HG02870 (cell line): ENCODE data around the gene TLCD4.

Experiments used
- ATAC-seq: cut with Tn5 transposase; IDR thresholded peaks from one replicate; pipeline ENCODE4 v1.9.1; 2021; ENCODE audit warnings: mild to moderate bottlenecking, moderate library complexity; ENCODE audit not compliant: unreplicated experiment

The TLCD4 gene

GRCh38 chr1:95094923-95095322, 22.2 kb upstream of the TLCD4 start:
- no peak for ATAC-seq

DNA sequence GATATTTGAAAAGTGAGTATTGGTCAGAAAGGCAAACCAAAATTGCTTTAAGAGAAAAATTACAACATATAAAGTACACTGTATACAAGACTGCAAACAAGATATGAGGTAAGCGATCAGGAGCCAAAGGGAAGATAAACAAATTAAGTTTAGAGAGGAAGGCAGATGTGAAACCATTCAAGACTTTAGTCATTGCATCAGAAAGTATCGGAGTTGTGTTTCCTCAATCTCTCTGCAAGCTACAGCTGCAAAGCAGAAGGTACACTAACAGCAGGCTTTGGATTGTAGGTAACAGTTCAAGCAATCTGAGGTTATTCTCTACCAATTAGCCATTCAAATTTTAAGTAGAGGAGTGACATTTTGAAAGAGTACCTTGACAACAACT, 21.3 kb upstream of the TLCD4 start:
- peak; percentile 97 for ATAC-seq

DNA sequence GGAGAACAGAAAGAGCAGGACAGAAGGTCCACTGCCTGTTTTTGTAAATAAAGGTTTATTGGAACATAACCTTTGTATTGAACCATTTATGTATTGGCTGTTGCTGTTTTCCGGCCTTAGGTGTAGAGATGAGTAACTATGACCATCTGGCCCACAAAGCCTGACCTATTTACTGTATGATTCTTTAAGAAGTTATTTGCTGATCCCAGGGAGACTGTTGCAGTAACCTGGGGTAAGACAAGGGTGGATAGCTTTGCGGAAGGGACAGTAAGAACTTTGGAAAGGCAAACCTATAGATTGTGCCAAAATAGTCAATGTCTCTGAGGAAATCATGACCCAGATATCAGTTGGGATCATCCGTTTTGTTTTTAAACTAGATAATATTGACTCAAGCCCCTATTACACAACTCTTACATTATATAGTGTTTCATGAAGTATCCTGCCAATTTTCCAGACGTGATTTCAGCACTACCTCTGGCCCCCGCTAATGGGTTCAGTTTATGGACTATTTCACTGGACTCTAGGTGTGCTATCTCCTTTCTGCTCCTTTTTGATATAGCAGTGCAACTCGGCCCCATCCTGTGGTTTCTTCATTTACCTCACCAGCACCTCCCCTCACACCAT, 20.8 kb upstream of the TLCD4 start:
- peak; percentile 35 for ATAC-seq

GRCh38 chr1:95097426-95097825, 19.7 kb upstream of the TLCD4 start:
- ATAC-seq: no peak

DNA sequence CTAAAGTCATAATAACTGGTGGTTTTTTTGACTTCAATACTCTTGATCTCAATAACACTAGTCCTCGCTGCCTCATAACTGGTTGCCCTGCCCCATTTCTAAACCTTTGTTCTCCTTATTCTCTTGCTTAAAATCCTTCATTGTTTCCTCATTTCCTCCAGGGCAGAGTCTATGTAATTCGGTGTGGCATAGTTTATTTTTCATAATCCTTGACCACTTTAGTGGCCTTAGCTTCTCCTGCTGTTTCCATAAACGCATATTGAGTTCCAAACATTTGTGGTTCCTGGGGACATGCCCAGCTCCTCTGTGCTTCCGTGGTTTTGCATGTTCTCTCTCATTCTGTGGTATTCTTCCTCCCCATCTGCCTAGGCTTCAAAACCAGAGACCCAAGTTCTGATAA, 19.0 kb upstream of the TLCD4 start:
- no peak for ATAC-seq

GRCh38 chr1:95108792-95109191, 8.4 kb upstream of the TLCD4 start:
- no peak for ATAC-seq

DNA sequence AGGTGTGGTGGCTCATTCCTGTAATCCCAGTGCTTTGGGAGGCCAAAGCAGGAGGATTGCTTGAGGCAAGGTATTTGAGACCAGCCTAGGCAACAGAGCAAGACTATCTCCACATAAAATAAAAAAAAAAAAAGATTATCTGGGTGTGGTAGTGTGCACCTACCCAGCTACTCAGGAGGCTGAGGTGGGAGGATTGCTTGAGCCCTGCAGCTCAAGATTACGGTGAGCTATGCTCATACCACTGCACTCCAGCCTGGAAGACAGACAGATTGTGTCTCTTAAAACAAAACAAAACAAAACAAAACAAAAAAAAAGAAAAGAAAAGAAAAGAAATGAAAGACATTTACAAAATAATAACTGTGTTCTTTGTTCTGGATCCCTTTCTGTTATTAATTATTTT, 6.1 kb upstream of the TLCD4 start:
- no peak for ATAC-seq

DNA sequence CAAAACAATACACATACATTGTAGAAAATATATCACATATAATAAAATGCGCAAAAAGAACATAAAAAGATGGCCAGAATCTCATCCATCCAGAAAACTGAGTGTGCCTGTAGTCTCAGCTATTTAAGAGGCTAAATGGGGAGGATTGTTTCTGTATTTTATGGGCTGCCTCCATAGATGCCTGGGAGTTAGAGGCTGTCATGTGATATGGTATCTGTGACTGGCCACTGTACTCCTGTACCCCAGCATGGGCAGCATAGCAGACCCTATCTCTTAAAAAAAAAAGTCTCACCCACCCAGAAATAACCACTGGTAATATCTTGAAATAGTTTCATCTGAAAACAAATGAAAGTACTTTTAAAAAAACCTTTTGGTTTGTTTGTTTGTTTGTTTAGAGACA, 3.5 kb upstream of the TLCD4 start:
- no peak for ATAC-seq

DNA sequence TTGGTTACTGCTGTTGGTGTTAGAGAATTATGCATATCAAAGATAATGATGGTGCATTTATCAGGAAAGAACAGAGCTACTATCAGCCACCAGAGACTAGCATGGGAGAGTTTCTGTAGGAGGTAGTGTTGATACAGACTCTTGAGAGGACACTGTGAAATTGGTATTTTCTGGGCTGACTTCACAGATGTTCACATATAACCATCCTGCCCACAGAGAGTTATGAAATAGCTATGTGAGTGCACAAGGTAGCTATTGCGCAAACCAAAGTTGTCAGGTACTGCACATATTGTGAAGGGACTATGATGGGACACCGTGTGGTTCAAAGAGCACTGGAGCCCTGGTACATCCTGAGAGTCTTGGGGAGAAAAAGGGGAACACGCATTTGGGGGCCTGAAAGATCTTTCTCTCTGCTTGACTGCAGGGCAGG, 1.4 kb upstream of the TLCD4 start:
- no peak for ATAC-seq

GRCh38 chr1:95116580-95117206, 462 bp upstream of the TLCD4 start:
- ATAC-seq: peak; percentile 57

GRCh38 chr1:95118067-95118499, 928 bp downstream of the TLCD4 start:
- no peak for ATAC-seq

- no peak for ATAC-seq
Measured at GRCh38 chr1:95118710-95119109, 1.6 kb downstream of the TLCD4 start.

DNA sequence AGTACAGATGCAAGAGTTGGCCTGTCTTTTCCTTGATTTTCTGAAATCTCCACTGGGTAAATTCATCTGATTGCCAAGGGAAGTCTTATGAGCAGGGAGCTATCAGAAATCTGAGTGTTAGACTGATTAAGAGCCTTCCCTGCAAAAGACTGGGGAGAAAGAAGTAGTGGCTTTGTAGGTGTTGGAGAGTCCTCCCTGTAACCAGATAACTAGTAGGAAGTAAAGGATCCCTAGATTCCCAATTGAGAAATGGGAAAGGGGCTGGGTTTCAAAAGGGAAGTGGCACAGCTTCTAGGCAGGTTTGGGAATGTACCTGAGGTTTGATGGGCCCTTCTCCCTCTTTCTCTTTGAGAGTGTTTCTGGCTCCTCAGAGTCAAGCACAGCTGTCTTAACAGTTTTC, 2.1 kb downstream of the TLCD4 start:
- ATAC-seq: no peak

- ATAC-seq: no peak
Measured at GRCh38 chr1:95122151-95122697, 5.1 kb downstream of the TLCD4 start.

DNA sequence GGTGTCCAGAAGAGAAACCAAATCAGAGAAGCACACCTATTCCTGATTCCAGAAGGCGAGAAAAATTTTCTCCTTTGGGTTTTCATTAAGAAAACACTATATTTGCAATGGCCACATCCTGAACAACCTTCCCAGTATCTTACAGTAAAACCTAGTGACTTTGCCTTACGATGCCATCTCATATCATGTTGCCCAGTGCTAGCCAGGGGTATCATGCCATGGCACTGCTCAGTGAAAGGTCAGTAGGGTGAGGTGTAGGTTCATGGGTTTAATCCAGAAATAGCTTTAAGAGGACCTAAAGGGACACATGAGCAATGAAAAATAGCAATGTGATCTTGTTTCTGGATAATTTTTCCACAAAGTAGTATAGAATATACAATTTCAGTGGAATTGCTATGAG, 7.2 kb downstream of the TLCD4 start:
- ATAC-seq: no peak

GRCh38 chr1:95126366-95126765, 9.2 kb downstream of the TLCD4 start:
- no peak for ATAC-seq

GRCh38 chr1:95126846-95127245, 9.7 kb downstream of the TLCD4 start:
- ATAC-seq: no peak

DNA sequence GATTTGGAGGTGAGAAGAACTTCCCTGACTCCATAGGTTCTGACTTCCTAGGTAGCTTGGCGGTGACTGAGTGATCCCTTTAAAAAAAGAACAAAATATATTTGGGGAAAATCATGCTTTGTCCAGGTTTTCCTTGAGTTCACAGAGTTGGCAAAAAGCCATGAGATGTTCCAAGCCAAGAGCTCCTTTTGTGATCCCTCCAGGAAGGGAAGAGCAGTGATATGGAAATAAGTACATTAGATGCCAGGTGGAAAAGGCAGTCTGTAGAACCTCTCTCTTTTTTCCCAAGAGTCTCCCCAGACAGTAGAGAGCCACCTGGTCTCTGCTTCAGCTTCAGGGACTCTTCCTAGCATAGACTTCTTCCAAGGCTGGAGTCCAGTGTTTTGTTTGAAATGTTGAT, 10.2 kb downstream of the TLCD4 start:
- ATAC-seq: no peak

- no peak for ATAC-seq
Measured at GRCh38 chr1:95132762-95133161, 15.6 kb downstream of the TLCD4 start.

- ATAC-seq: no peak
Measured at GRCh38 chr1:95133687-95134086, 16.5 kb downstream of the TLCD4 start.

- ATAC-seq: no peak
Measured at GRCh38 chr1:95138223-95138622, 21.1 kb downstream of the TLCD4 start.

DNA sequence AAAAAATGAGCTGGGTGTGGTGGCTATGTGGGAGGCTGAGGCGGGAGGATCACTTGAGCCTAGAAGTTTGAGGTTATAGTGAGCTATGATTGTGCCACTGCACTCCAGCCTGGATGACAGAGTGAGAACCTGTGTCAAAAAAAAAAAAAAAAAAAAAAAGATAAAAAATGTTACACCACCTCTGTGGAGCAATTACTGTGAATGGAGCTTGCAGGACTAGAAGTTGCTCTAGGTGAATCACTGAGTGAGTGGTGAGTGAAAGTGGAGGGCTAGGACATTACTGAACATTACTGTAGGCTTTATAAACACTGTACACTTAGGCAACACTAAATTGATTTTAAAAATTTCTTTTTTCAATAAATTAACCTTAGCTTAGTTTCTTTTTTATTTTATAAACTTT, 21.9 kb downstream of the TLCD4 start:
- ATAC-seq: no peak

GRCh38 chr1:95140791-95141190, 23.6 kb downstream of the TLCD4 start:
- no peak for ATAC-seq
